PC-3 (cell line): ENCODE data around the gene PPP2R5A. TPM values are rescaled to one million over a fixed set of nuclear protein-coding genes. Genes with fewer than 3 reads are reported as not detected.

ENCODE experiments used
- ATAC-seq: fragments of 200-7000 bp; cut with Tn5 transposase; 2 replicates; pipeline ENCODE4 v1.9.1; 2020; ENCODE audit warnings: mild to moderate bottlenecking, moderate library complexity
- BruUV-seq: library from RNA; stranded (reverse); fragments of 400-500 nt; replicated peaks from 2 replicates; lab custom pipeline; 2021; lab: Mats Ljungman, UMichigan
- CTCF ChIA-PET: fragments of 300-600 bp; sonication (Branson Sonifier 250); formaldehyde crosslinking; loops from one replicate; lab custom pipeline; 2022; ENCODE audit warnings: antibody characterized with exemption; lab: Charles Lee
- POLR2A ChIA-PET: fragments of 300-600 bp; sonication (Branson Sonifier 250); formaldehyde crosslinking; loops from one replicate; lab custom pipeline; 2022; ENCODE audit warnings: antibody characterized with exemption; ENCODE audit not compliant: unreplicated experiment; lab: Charles Lee
- DNase-seq: peaks from one replicate; pipeline ENCODE4 v3.0.0-alpha.2; 2015
- H2AFZ ChIP-seq: fragments of 300-600 bp; sonication (generic); 2 replicates; pipeline ENCODE4 v1.6.0; 2016; ENCODE audit warnings: antibody characterized with exemption, low read length
- H3F3A ChIP-seq: fragments of 300-600 bp; sonication (generic); one replicate; pipeline ENCODE4 v1.6.0; 2017; ENCODE audit warnings: antibody characterized with exemption, low read length, control low read depth, mild to moderate bottlenecking; ENCODE audit not compliant: unreplicated experiment
- H3K27ac ChIP-seq: fragments of 300-600 bp; sonication (generic); 2 replicates; pipeline ENCODE4 v1.5.1; 2016; ENCODE audit warnings: mild to moderate bottlenecking, low read length
- H3K27me3 ChIP-seq: fragments of 300-600 bp; sonication (generic); 2 replicates; pipeline ENCODE4 v1.6.1; 2016; ENCODE audit warnings: low read length, mixed read lengths
- H3K36me3 ChIP-seq: fragments of 300-600 bp; sonication (generic); 2 replicates; pipeline ENCODE4 v1.6.1; 2016; ENCODE audit warnings: low read depth, mixed run types, low read length, mixed read lengths
- H3K4me1 ChIP-seq: fragments of 300-600 bp; sonication (generic); 2 replicates; pipeline ENCODE4 v1.5.1; 2016; ENCODE audit warnings: low read length; ENCODE audit not compliant: insufficient read depth
- H3K4me2 ChIP-seq: fragments of 300-600 bp; sonication (generic); 2 replicates; pipeline ENCODE4 v1.6.0; 2016; ENCODE audit warnings: low read length
- H3K4me3 ChIP-seq: fragments of 300-600 bp; sonication (generic); 2 replicates; pipeline ENCODE4 v1.5.1; 2016; ENCODE audit warnings: mild to moderate bottlenecking, low read length, mixed read lengths
- H3K79me2 ChIP-seq: fragments of 300-600 bp; sonication (generic); 2 replicates; pipeline ENCODE4 v1.6.1; 2017; ENCODE audit warnings: low read length, mixed read lengths
- H3K9ac ChIP-seq: fragments of 300-600 bp; sonication (generic); 2 replicates; pipeline ENCODE4 v1.6.0; 2016; ENCODE audit warnings: mild to moderate bottlenecking, low read length
- H3K9me2 ChIP-seq: fragments of 300-600 bp; sonication (generic); replicated peaks from 2 replicates; pipeline ENCODE4 v1.6.1; 2016; ENCODE audit warnings: mixed run types, low read length, mixed read lengths
- H3K9me3 ChIP-seq: fragments of 300-600 bp; sonication (generic); 2 replicates; pipeline ENCODE4 v1.6.1; 2016; ENCODE audit warnings: low read length, mixed read lengths
- H4K20me1 ChIP-seq: fragments of 300-600 bp; sonication (generic); 2 replicates; pipeline ENCODE4 v1.6.1; 2016; ENCODE audit warnings: low read length, mixed read lengths
- EZH2 ChIP-seq: fragments of 300-600 bp; sonication (generic); IDR thresholded peaks from one replicate; pipeline ENCODE4 v1.6.1; 2017; ENCODE audit warnings: antibody characterized with exemption, mild to moderate bottlenecking, low read length; ENCODE audit not compliant: unreplicated experiment
- EZH2phosphoT487 ChIP-seq: fragments of 300-600 bp; sonication (generic); IDR thresholded peaks from 2 replicates; pipeline ENCODE4 v1.6.1; 2018; ENCODE audit warnings: mild to moderate bottlenecking, antibody characterized with exemption, low read length, borderline replicate concordance
- intact Hi-C: fragments of 100-400 bp; cut with micrococcal nuclease; formaldehyde crosslinking; loops from 2 replicates; pipeline ENCODE4 v1.9.0; 2023
- total RNA-seq: library from RNA; depleted of rRNA; stranded (reverse); fragments of >200 nt; gene quantifications from 2 replicates; pipeline ENCODE4 v1.2.3, GENCODE V29; 2014
- TF ChIP-seq, protein P1 (sequence below): fragments of 300-600 bp; sonication (generic); conservative IDR thresholded peaks from 2 replicates; pipeline ENCODE4 v1.5.1; 2017; ENCODE audit warnings: antibody characterized with exemption, low read depth, mild to moderate bottlenecking, low read length

The PPP2R5A gene
- total RNA-seq, 1 experiment from 2014 or later = 44.0 TPM

DNA sequence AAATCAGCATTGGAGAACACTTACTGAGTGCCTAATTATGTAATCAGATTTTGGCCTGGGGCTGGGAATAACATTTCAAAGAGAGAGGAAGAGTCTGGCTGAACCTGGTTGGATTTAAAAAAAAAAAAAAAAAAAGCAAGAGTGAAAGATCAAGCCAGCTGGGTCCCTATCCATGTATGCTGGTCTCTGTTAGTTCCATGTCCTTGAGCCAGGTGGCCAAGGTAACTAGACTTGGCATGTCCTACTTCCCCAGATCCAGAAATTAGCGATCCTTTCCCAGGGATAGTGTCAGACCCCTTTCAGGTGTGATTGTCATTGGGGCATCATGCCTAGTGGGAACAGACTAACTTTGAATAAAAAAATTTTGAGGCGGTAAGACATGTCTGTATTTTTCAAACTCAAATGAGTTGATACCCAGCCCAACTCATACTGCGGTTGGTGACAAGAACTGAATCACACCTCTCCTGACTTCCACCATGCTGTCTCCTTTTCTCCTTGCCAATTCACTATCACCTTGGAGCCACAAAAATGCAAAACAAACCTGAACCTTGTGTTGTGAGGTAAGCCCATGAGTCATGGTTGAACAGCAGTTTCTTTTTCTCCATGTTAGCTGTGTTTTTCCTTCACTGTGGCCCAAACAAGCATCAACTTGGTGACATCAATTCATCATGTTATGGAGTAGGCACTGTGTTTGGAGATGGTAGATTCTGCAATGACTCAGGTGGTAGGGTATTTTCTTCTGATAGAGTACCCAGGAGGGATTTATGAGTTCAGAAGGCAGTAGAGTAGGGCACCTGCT, 24.5 kb upstream of the PPP2R5A start:
- Histone ChIP-seq H3K4me1 (peaks cover 13% of the 10 kb centered on the region), H3K9ac (no peak overlapping the region), H3K27me3 (no peaks in the 10 kb centered on the region), H3K27ac (peak overlapping the region; percentile 25), H3K9me2 (no peaks in the 10 kb centered on the region; the same call in 1 of the 2 replicates), H3K4me2 (peak overlapping the region; percentile 10; the same call in 1 of the 2 replicates), H3F3A (no peaks in the 10 kb centered on the region), H3K79me2 (no peaks in the 10 kb centered on the region), H2AFZ (no peak overlapping the region), H3K36me3 (no peaks in the 10 kb centered on the region), H3K4me3 (no peak overlapping the region), H3K9me3 (no peaks in the 10 kb centered on the region), H4K20me1 (no peaks in the 10 kb centered on the region)
- ATAC-seq (peak; percentile 81), DNase-seq (peak; percentile 94)
- intact Hi-C loops = no loop called here
- ChIA-PET POLR2A (no interaction called here), CTCF (no interaction called here)
- BruUV-seq = no TSS peak
- no peak for TF ChIP-seq EZH2
- TF ChIP-seq, protein P1, sequence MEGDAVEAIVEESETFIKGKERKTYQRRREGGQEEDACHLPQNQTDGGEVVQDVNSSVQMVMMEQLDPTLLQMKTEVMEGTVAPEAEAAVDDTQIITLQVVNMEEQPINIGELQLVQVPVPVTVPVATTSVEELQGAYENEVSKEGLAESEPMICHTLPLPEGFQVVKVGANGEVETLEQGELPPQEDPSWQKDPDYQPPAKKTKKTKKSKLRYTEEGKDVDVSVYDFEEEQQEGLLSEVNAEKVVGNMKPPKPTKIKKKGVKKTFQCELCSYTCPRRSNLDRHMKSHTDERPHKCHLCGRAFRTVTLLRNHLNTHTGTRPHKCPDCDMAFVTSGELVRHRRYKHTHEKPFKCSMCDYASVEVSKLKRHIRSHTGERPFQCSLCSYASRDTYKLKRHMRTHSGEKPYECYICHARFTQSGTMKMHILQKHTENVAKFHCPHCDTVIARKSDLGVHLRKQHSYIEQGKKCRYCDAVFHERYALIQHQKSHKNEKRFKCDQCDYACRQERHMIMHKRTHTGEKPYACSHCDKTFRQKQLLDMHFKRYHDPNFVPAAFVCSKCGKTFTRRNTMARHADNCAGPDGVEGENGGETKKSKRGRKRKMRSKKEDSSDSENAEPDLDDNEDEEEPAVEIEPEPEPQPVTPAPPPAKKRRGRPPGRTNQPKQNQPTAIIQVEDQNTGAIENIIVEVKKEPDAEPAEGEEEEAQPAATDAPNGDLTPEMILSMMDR = no peak
- no peak for TF ChIP-seq EZH2phosphoT487

DNA sequence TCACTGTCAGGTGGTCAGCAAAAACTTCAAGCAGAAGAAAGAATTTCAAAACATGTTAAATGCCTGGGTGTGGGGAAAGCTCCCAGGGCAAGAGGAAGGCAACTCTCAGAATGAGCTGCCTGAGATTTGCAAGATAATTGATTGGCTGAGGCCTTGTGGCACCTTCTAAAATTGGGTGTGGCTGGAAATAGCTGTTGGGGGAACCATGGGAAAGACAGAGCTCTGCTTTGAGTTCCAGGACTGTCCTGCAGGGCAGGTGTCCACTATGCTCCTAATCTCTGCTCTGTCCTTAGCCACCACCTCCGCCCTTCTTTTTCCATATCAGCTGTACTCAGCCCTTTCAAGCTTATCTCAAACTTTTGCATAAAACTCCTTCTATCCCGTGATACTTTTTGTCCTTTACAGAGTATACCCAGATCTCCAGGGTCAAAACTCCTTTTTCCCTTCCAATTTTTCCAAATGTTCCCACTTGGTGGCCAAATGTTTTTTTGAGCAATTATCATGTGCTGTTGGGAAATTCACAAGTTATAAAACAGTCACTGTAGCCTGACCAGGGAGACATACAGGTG, 23.8 kb upstream of the PPP2R5A start:
- Histone ChIP-seq H3K9ac (no peak overlapping the region), H3F3A (no peaks in the 10 kb centered on the region), H3K4me1 (peaks cover 13% of the 10 kb centered on the region), H3K9me3 (no peaks in the 10 kb centered on the region), H3K9me2 (no peaks in the 10 kb centered on the region; the same call in 1 of the 2 replicates), H3K4me3 (no peak overlapping the region), H2AFZ (no peak overlapping the region), H3K36me3 (no peaks in the 10 kb centered on the region), H3K27me3 (no peaks in the 10 kb centered on the region), H3K27ac (peak overlapping the region; percentile 25), H3K4me2 (peak overlapping the region; percentile 5; the same call in 1 of the 2 replicates), H3K79me2 (no peaks in the 10 kb centered on the region), H4K20me1 (no peaks in the 10 kb centered on the region)
- CTCF ChIA-PET = no interaction called here
- POLR2A ChIA-PET = no interaction called here
- TF ChIP-seq EZH2 (no peak), EZH2phosphoT487 (no peak)
- TF ChIP-seq, protein P1 = 0 out of 2 replicates have a peak, but pooled peaks have one; percentile 12
- no TSS peak for BruUV-seq
- no peak for DNase-seq
- peak; percentile 27; the same call in 1 of the 2 replicates for ATAC-seq
- intact Hi-C loops = no loop called here
